HTR-8/SVneo (cell line): ENCODE measurements around the gene GALK1.
"Not testable (repeated sequence)": the region's sequence is repeated elsewhere in the genome, so short reads cannot be mapped to it uniquely, and the experiment has no call there.

Source experiments
- DNase-seq: peaks from one replicate; pipeline ENCODE4 v3.0.0; 2011; ENCODE audit warnings: low spot score, mixed read lengths; ENCODE audit not compliant: insufficient read length
- FAIRE-seq: peaks from 2 replicates; lab custom pipeline; 2011; peaks lifted over from hg19 to GRCh38; lab: Jason Lieb, UNC

GALK1 gene

DNA sequence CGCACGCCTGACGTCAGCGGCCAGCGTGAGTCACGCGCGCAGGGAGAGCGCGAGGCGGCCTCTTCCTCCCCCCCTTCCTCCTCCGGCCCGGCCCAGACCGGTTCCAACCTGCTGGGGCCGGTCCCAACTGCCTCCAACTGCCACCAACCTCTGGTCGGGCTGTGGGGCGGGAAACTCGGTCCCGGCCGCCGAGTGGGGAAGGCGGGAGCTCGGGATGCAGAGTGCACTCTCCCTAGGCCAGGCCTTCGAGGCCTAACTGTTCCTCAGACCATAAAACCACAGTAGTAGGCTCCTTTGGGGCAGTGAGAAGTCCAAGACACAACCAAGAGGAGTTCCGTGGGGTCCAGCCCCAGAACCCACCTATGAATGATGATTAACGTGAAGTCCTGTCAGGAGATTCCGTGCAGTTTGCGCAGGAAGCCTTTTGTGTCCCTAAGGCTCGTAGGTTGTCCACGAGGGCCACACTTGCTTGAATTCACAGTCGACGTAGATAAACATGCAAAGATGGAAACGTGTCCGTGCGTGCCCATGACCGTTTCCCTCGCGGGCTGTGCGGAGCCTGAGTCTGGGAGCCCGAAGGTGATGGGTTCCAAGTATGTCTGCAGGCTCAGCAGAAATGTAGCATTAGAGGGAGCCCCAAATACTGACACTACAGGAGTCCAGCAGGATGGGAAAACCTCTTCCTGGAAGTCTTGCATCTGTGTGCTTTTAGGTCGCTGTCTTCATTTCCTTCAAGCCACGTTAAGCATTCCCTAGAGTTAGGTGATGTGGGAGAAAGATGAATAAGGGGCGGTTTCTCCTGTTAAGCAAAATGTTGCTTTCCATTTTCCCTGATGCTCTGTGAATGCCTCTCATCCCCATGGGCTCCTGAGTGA is 20.3 kb upstream of the GALK1 start:
- peak; percentile 75 for DNase-seq
- peak; percentile 83 for FAIRE-seq

DNA sequence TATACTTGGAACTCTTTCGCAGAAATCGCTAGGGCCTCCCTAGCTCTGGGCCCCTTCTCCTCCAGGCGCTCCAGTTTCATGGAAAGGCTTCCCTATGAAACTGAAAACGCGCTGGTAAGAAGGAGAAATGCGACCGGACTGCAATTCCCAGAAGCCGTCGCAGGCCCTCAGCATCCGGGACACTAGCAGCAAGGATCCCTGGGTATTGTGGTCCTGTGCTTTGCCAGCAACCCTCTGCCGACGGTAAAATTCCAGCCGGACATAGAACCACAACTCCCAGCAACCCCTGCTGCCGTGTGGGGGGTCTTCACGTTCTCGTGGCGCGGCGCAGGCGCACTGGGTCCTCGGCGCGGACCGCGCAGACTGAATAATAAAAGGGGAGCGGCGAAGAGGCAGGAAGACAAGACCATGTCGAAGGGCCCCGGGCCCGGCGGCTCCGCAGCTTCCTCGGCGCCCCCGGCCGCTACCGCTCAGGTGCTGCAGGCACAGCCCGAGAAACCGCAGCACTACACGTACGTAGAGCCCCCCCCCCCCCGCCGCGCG is 19.6 kb upstream of the GALK1 start, which contains the start of gene UNK:
TSS of gene UNK (plus strand) at position 334 of the 543 bp plus-strand sequence. CDS start at position 409, 75 bp downstream.
- FAIRE-seq: no peak
- peak; percentile 98 for DNase-seq

DNA sequence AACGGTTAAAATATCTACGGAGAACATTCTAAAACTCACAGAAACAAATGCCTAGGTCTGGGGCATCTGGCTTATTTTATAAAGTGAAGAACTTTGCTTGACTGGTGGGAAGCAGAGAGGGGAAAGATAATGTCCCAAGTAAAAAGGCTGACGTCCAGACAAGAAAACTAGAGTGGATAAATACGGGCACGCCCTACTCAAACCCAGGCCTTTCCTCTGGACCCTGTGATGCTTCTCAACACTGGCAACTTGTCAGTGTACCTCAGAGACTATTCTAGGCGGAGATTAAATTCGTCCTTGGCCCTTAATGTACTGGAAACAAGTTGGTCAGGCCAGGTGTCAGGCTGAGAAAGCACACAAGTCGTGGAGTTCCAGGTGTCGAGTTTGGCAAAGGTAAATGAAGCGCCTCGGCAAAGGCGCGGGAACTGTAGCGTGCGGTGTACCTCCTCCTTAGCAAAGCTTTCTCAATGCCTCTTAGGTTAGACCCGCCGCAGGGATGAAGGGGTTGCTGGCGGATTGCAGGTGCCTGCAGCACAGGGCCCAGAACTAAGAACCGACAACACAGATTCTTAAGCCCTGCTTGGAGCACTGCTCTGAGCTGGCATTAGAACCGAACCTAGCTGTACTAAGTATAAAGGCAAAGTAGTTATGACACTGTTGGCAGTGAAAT is 18.9 kb upstream of the GALK1 start:
- no peak for DNase-seq
- FAIRE-seq: no peak

DNA sequence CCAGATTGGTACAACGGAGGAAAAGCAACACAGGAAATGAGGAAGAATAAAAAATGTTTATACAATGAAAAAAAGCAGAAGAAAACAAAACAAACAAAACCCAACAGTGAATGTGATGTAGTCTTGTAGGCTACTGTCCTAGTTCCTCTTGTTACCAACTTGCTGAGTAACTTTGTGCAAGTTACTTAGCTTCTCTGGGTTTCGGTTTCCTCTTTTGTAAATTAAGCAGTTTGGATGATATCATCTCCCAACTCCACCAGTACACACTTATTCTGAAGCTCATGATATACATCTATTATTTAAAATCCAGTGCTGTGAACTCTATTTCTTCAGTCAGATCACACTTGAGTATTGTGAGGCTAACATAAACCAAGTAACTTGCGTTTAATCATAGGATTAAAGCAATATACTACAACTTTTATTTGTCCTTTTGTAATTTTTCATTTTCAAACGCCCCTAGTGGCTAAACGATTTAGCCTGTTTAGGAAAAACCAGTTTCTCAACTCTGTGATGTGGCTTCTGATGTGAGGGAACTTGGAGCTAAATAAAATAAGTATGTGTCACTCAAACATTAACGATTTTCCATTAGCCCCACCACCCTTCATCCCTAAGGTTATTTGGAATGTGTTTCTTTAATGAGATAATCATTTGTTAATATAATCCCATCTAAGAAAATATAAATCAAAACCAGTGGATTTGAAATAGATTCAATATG is 18.2 kb upstream of the GALK1 start:
- FAIRE-seq (no peak), DNase-seq (no peak)

DNA sequence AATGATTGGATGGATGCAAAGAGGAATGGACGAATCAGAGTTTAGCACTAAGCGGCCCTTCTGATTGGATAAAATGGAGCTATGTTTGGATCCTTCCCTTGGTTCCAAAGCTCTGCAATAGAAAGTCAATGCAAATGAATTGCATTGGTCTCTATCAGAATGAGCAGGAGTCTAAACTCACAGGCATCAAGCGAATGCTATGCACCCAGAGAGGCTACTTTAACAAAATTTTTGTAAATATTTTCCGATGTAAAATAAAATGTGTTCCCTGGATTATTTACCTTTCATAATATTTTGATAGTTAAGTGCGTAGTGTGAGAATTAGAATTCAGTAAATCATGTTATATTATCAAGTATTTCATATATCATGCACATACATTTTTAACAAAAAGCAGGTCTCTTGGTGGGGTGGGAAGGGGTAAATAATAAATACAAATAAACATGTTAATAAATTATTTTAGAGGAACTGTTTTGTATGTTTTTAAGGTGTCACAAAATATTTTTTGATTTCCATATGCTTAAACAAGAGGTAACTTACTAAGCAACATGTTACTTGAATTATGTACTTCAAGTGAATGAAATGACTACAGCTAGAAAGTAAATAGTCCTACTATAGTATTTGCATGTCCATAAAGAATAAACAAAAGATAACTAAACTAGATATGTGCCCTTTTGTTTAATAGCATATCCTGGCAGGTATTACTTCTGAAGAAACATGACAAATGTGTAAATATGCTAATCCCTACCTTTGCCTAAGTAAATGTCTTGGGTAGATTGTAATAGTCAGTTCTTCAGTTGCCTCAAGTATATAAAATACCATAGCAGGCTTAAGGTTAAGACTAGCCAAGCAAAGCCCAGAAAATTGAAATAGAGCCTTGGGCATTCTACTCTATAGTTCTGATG is 15.2 kb upstream of the GALK1 start:
- DNase-seq (no peak), FAIRE-seq (no peak)

DNA sequence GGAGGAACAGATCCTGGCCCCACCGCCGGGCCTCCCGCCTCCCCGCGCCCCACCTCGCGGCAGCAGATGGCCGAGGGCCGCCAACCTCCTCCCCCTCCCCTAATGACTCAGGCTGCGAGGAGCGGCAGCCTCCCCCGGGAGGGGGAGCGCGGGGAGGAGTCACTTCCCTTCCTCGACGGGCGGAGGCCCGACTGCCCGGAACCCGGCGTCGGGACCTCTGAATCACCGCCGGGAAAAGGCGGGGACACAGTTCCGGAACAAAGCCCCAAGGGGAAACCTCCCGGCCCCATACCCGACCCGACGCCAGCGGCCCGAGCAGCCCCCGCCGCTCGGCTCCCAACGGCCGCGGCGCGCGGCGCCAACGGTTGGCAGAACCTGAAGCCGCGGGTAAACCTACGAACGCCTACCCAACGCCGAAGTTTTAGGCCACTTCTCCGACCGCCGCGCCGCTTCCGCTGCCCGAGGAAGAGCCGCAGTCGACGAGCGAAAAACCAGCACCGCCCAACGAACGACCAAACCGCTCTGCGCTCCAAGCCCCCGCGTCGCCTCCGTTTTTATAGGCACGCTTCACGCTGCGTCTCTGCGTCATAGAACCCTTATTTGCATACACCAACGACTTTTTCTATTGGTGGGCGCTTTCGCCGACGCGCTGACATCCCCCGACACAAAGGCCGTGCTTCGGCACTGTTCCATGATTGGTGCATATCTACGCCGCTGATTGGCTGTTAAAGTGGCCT is 14.4 kb upstream of the GALK1 start:
- FAIRE-seq (peak; percentile 92), DNase-seq (peak; percentile 100)

DNA sequence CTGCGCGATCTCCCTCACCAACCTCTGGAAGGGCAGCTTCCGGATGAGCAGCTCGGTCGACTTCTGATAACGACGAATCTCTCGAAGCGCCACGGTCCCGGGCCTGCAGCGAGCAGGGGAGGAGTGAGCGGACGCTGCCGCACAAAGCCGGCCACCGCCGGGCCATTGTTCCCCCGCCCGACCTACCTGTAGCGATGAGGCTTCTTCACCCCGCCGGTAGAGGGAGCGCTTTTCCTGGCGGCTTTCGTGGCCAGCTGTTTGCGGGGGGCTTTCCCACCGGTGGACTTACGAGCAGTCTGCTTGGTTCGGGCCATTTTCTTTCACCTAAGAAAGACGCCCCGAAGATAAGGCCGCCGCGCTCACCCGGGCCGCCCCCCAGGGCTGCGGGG is 13.9 kb upstream of the GALK1 start:
- FAIRE-seq (no peak), DNase-seq (no peak)

DNA sequence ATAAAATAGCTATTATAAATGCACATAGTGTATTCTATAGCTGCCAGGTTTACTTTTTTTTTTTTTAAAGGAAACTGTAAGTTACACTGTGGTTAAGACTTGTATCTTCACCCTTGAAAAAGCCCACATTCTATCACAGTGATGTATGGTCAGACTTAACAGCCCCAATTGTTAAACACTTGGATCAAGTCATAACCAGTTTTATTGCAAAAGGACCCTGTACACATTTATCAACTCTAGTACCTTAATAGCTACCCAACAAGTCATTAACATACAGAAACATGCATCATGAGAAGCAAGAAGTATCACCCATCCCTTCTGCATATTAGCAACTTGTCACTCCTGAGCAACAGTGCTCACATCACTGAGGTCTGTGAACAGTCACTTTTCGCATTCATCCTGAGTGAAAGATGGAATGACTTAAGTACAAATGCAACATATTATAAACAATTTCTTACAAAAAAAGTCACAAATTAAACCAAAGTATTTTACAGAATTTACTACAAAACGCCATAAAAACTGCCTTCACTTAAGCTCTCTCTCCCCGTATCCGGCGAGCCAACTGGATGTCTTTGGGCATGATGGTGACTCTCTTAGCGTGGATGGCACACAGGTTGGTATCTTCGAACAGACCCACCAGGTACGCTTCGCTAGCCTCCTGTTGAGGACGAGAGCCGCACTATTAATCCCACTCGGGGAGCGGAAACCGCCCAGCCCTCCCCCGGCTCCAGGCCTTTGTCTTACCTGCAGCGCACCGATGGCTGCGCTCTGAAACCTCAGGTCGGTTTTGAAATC is 13.3 kb upstream of the GALK1 start:
- not testable (repeated sequence) for DNase-seq, FAIRE-seq

DNA sequence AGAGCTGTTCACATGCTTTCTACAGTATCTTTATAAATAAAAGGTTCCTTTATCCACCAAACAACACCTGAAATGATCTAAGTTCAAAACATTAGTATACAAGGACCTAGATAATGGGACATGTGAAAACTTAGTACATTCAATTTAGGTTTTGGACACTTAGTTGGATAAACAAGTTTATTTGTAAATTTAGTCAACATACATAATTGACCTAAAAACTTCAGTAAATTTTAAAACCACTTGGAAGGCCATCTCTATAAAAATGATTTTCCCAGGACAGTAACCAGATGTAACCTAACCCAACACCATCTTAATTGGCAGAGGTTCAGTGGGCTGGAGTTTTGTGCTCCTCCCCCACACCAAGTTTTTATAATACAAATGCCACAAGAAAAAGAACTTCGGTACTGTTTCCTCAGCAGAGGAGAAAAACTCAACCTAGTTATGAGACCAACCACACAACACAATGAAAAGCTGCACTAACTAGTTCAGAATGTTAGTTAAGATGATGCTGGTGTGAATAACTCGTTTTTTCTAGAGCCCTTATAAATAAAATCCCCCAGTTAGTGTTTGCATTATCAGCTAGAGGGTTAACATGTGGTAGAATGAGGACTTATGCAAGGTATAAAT is 12.4 kb upstream of the GALK1 start:
- DNase-seq (no peak), FAIRE-seq (no peak)

DNA sequence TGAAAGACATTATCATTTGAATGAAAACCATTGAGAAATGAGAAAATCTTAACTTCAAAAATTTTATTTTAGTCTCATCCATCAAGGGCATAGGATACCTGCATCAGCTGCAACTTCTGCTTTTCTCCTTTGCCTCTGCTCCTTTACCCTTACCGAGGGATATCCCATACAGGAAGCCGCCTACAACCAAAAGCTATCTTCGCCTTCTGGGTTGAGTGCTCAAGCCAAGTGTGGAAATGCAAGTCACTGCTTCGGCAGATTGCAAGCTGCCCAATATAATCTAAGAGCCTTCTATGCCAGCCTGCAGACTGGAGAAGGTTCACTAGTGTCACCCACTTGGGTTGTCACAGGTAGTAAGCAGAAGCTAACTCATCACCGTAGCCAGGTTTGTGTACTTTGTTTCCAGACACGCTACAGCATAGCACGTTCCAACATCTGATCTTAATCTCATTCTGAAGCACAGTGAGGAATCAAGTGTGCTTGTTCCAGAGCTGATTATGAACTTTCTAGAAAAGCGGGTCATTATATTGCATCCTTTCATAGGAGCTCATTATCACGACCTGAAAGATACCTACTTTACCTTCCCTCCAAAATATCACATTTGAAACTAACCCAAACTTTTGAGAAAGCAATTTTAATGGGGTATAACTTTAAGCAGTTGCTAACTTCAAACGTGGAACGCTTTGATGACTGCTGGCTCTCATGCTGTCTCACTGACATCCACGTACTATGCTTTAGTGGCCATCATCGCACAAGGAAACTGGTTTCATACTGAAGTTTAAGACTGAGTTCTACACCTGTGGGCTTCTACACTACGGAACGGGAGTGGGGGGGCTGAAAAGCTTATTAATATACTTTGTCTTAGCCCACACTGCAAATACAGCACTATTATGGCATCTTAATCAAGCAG is 11.6 kb upstream of the GALK1 start:
- no peak for DNase-seq
- no peak for FAIRE-seq

DNA sequence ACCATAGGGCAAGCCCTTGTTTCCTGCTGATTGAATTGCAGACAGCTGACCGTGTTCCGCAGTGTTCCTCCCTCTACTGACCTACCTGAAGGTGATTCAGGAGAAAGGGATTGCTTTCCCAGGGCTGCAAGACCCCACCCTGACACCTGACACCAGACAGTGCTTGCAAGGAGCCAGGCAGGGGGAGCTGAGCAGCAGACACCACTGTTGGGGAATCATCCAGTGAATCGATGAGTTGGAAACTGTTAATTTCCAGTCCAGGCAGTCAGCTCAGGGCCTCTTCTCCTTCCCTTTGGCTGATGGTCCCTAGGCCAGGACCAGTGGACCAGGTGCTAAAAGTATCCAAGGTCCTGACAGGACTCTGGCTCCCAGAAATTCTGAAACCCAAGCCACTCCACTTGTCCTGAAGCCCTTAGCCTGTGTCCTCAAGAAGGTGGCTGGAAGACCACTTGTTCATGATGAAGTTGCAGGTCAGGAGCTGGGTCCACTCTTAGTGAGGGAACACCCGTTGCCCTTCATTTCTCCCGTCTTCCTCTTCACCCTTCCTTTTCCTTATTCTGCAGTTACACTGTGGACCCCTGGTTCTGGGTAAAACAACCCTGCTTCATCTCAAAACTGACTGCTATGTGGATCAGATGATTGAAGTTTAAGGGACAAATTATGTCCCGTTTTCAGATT is 10.1 kb upstream of the GALK1 start:
- DNase-seq: no peak

DNA sequence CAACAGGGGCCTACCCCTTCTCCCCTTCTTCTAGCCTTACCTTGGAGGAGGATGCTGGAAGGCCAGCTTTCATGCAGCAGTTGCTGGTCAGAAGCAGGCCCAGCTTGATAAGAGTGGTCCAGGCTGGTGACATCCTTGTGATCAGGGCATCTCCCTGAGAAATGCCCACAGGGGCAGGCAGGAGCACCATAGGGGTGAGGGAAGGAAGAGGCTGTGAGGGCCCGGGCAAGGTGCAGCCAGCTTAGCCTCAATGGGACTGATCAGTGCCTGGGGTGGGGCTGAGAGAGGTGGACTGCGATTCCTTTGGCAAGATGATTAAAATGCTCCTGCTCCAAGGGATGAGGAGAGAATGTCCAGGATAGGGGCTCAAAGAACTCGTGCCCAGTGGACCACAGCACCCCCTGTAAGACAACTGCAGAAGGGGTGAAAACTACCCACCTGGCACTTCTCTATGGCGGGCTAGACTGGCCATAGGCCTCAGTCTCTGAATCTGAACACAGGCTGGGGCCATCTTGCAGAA is 9.5 kb upstream of the GALK1 start:
- FAIRE-seq (no peak), DNase-seq (no peak)

More for the DNA sequence above, 10.1 kb upstream of the GALK1 start:
- no peak for FAIRE-seq

DNA sequence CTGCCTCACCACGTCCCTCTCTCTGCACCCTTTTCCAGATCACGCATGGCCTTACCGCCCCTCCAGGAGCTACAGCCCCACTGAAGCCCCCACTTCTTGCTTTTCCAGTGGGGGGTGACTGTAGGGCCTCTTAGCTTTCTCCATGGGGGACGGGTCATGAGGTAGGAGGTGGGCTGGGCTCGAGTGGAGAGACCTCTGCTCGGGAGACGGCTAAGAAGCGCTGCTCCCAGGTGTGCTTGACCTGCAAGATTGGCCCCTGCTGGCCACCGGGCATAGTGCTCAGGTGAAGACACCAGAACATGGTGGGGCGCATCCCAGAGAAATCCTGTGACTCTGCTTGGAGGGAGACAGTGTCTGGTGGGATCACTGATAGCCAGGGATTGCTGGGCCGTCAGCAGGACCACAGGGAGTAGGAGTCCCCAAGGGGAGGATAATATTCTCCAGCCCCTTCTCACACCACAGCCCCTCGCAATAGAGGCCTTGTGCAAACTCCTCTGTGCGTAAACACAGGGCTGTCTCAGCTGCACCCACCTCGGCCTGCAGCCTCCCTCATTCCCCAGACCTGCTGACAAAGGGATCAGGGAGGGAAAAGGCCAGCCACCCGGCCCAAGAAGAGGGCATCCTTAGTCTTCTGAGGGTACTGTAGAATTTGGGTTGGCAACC is 8.9 kb upstream of the GALK1 start:
- FAIRE-seq: no peak

DNA sequence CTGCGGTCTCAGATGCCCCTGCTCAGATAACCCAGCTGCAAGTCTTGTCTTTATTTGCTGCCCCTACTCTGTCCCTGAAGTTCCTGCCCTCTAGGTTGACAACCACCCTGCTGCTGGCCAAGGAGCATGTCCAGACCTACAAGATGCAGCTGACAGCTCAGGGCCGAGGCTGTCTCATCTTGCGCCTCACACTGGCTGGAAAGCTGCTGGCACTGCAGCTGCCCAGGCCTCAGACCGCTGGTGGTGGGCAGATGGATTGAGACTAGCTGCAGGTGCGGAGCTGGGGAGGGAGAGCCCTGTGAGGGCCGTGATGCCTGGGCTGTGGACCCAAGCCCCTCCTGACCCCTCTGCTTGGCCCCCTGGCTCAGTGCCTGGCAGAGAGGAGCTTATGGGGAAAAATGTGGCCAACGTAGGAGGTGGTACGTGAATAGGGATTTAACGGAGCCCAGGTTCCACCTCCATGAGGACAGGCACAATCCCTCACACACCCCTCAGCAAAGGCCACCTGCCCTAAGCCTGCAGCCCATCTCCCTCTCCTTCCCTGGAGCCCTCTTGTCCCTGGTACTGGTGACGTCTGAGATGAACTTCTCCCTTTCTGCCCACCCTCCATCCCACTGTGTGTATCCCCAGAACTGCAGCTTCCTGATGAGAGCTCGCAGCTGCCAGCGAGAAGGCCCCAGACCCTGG is 8.3 kb upstream of the GALK1 start:
- no peak for FAIRE-seq
- DNase-seq: no peak

More for the DNA sequence above, 8.9 kb upstream of the GALK1 start:
- DNase-seq: no peak
